Stomach smooth muscle (tissue), 2 donors: ENCODE results near the gene TNFAIP2.
"Not testable (repeated sequence)": the region's sequence is repeated elsewhere in the genome, so short reads cannot be mapped to it uniquely, and the experiment has no call there.

ENCODE experiments used
- H3K27ac ChIP-seq: one replicate; pipeline ENCODE4 v1.7.0; 2013; ENCODE audit warnings: mild to moderate bottlenecking, low read length, inconsistent platforms
- H3K27me3 ChIP-seq, 2 donors: one replicate each; pipeline ENCODE4 v1.7.0; 2013; ENCODE audit warnings: low read length in 2 of 2; ENCODE audit not compliant: insufficient read depth in 2 of 2, control insufficient read depth in 1 of 2
- H3K36me3 ChIP-seq, 2 donors: one replicate each; pipeline ENCODE4 v1.7.0; 2013; ENCODE audit warnings: low read length in 2 of 2; ENCODE audit not compliant: control insufficient read depth in 2 of 2, insufficient read depth in 2 of 2
- H3K4me1 ChIP-seq: one replicate; pipeline ENCODE4 v1.7.0; 2013; ENCODE audit warnings: low read length; ENCODE audit not compliant: control insufficient read depth, insufficient read depth
- H3K4me3 ChIP-seq, 2 donors: one replicate each; pipeline ENCODE4 v1.7.0; 2013; ENCODE audit warnings: low read length in 2 of 2
- H3K9ac ChIP-seq, 2 donors: one replicate each; pipeline ENCODE4 v1.7.0; 2013; ENCODE audit warnings: low read length in 2 of 2, mild to moderate bottlenecking in 1 of 2
- H3K9me3 ChIP-seq, 2 donors: one replicate each; pipeline ENCODE4 v1.7.0; 2013; ENCODE audit warnings: low read length in 2 of 2; ENCODE audit not compliant: control insufficient read depth in 2 of 2
- donor health status: healthy.
- donor health status: Pancreatic carcinoma.

TNFAIP2 gene

DNA sequence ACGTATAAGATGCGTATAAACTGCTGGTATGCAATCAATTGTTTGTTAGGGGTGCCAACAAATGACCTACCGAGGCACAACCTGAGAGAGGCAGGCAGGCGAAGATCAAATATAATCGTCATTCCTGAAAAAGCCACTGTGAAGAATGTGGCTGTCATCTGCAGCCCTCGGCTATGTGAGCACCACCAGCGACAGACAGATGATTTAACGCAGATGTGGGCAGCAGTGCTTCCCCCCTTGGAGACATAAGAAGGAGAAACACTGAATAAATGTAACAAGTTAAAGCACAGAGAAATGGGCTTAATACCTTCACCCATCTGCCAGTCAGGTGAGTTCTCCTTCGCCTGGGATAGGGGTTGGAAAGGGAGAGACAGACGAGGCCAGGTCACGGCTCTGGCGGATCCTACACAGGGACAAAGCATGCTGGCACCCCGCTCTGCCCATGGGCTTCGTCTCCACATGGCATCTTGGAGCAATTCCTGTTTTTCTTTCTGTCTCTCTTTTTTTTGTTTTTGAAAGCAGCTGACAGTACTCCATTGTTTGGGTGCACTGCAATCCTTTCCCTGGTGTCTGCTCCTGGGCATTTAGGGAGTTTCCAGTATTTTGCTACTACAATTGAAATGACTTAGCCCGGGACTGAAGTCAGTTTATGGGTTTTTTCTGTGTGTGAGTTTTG is 28.1 kb downstream of the TNFAIP2 start:
- Histone ChIP-seq H3K27me3 (no peaks in the 10 kb centered on the region), H3K4me1 (peaks cover 6% of the 10 kb centered on the region), H3K27ac (no peak overlapping the region), H3K4me3 (no peak overlapping the region), H3K9me3 (no peaks in the 10 kb centered on the region), H3K36me3 (no peaks in the 10 kb centered on the region), H3K9ac (no peak overlapping the region)

DNA sequence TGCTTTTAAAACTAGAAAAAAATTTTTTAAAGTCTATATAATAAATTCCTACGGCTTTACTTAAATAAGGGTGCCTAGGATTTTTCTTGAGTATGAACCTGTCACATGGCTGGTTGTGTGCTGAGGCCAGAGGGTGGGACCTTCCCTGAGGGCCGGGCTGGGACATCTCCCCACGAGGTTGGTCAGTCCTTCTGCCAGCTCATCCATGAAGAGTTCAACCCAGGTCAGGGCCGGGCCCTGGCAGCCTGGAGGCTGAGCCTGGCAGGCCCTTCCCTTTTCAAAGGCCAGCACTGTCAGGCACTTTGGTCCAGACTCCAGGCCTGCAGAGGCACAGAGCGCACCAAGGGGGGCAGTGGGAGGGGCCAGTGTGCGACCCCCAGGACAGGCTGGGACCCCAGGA is 31.7 kb downstream of the TNFAIP2 start:
- no peak overlapping the region for H3K9ac ChIP-seq
- H3K27ac ChIP-seq = no peak overlapping the region
- H3K4me1 ChIP-seq = peaks cover 6% of the 10 kb centered on the region
- no peaks in the 10 kb centered on the region for H3K27me3 ChIP-seq
- H3K4me3 ChIP-seq = no peak overlapping the region
- H3K36me3 ChIP-seq = no peaks in the 10 kb centered on the region
- H3K9me3 ChIP-seq = no peaks in the 10 kb centered on the region

DNA sequence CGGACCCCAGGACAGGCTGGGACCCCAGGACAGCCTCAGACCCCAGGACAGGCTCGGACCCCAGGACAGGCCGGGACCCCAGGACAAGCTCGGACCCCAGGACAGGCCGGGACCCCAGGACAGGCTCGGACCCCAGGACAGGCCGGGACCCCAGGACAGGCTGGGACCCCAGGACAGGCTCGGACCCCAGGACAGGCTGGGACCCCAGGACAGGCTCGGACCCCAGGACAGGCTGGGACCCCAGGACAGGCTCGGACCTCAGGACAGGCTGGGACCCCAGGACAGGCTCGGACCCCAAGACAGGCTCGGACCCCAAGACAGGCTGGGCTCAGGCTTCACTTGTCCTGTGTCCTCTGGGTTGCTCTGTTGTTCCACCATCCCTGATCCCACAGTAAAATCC is 32.2 kb downstream of the TNFAIP2 start:
- not testable (repeated sequence) for H3K4me1 ChIP-seq, H3K9ac ChIP-seq, H3K9me3 ChIP-seq, H3K27me3 ChIP-seq, H3K27ac ChIP-seq, H3K36me3 ChIP-seq, H3K4me3 ChIP-seq

DNA sequence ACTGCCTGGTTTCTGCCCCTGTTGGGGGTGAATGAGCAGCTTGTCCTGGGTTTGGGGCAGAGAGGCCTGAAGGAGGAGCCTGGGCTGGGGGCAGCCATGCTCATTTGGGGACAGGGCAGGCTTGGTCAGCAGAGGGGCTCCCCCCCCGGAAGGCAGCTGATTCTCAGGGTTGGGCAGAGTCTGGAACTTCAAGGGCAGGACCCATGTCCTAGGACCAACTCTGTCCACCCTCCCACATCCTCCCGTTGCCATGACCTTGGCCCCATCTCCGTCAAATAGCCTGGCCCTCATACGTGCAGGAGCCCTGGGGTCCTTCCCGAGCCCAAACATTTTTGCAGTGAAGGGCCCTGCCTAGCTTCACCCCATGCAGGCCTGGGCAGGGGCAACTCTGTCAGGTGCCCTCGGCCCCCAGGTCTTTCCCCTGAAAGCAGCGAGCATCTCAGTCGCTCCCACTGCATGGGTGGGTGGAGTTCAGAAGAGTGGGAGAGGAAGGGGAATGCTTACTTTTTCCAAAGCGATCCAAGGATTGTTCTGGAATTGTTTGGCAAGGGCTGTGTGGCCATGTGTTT is 32.6 kb downstream of the TNFAIP2 start:
- Histone ChIP-seq H3K4me1 (peaks cover 6% of the 10 kb centered on the region), H3K9me3 (no peaks in the 10 kb centered on the region), H3K27me3 (no peaks in the 10 kb centered on the region), H3K4me3 (no peak overlapping the region), H3K9ac (no peak overlapping the region), H3K27ac (no peak overlapping the region), H3K36me3 (no peaks in the 10 kb centered on the region)

GRCh38 chr14:103156651-103157378 is 33.6 kb downstream of the TNFAIP2 start:
- no peaks in the 10 kb centered on the region for H3K27me3 ChIP-seq
- H3K27ac ChIP-seq = no peak overlapping the region
- H3K4me3 ChIP-seq = no peak overlapping the region
- no peaks in the 10 kb centered on the region for H3K36me3 ChIP-seq
- no peak overlapping the region for H3K9ac ChIP-seq
- no peaks in the 10 kb centered on the region for H3K9me3 ChIP-seq
- H3K4me1 ChIP-seq = peaks cover 6% of the 10 kb centered on the region

- H3K36me3 ChIP-seq = no peaks in the 10 kb centered on the region
- H3K4me1 ChIP-seq = peaks cover 6% of the 10 kb centered on the region
- H3K9me3 ChIP-seq = no peaks in the 10 kb centered on the region
- H3K4me3 ChIP-seq = no peak overlapping the region
- H3K27ac ChIP-seq = no peak overlapping the region
- H3K9ac ChIP-seq = no peak overlapping the region
- H3K27me3 ChIP-seq = no peaks in the 10 kb centered on the region
These were observed 34.7 kb downstream of the TNFAIP2 start for GRCh38 chr14:103157969-103158368.

GRCh38 chr14:103158688-103159087 is 35.4 kb downstream of the TNFAIP2 start:
- H3K4me3 ChIP-seq = no peak overlapping the region
- H3K9ac ChIP-seq = no peak overlapping the region
- H3K27me3 ChIP-seq = no peaks in the 10 kb centered on the region
- no peaks in the 10 kb centered on the region for H3K9me3 ChIP-seq
- no peak overlapping the region for H3K27ac ChIP-seq
- no peaks in the 10 kb centered on the region for H3K36me3 ChIP-seq
- H3K4me1 ChIP-seq = peaks cover 6% of the 10 kb centered on the region

DNA sequence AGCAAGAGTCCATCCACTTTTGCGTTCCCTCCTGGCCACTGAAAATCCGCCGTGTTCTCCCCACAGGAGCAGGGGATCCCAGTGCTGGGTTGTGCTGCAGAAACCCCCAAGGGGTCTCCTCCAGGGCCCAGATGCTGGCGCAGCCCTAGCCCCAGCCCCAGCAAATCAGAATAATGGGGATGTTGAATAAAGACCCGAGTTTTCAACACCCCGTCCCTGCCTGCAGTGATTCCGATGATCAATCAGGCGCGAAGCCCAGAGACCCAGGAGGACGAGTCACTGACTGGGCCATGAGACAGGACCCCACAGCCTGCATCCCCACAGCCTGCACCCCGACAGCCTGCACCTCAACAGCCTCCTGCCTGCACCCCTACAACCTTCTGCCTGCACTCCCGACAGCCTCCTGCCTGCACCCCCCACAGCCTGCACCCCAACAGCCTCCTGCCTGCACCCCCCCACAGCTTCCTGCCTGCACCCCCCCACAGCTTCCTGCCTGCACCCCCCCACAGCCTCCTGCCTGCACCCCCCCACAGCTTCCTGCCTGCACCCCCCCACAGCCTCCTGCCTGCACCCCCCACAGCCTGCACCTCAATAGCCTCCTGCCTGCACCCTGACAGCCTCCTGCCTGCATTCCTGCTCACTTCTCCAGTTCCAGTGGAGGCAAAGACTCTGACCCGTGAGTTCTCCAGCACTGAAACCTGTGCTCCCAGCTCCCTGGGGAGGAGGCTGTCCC is 37.2 kb downstream of the TNFAIP2 start:
- no peaks in the 10 kb centered on the region for H3K9me3 ChIP-seq
- peaks cover 2% of the 10 kb centered on the region for H3K4me1 ChIP-seq
- no peaks in the 10 kb centered on the region for H3K36me3 ChIP-seq
- H3K9ac ChIP-seq = no peak overlapping the region
- H3K27ac ChIP-seq = no peak overlapping the region
- H3K27me3 ChIP-seq = no peaks in the 10 kb centered on the region
- H3K4me3 ChIP-seq = no peak overlapping the region

DNA sequence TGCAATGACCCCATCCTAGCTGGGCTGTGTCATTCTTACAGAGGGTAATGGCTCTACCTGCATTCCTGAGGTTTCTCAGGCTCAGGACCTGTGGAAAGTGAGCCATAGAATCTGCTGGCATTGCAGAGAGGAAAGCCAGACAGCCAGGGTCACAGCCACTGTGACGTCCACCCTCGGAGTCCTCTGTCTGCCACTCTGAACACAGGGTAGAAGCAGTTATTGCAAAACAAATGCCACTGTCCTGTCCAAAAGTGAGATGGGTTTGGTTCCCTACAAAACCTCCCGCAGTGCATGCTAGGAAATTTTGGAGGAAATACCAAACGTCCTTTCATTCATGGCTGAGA is 37.8 kb downstream of the TNFAIP2 start:
- H3K9ac ChIP-seq = no peak overlapping the region

GRCh38 chr14:103163199-103163598 is 39.9 kb downstream of the TNFAIP2 start:
- no peak overlapping the region for H3K4me3 ChIP-seq
- no peaks in the 10 kb centered on the region for H3K4me1 ChIP-seq
- no peaks in the 10 kb centered on the region for H3K36me3 ChIP-seq
- no peak overlapping the region for H3K9ac ChIP-seq
- H3K9me3 ChIP-seq = no peaks in the 10 kb centered on the region
- no peak overlapping the region for H3K27ac ChIP-seq
- H3K27me3 ChIP-seq = peaks cover 0 to 2% of the 10 kb centered on the region in 2 donors

More for the DNA sequence above, 37.8 kb downstream of the TNFAIP2 start:
- H3K4me1 ChIP-seq = no peaks in the 10 kb centered on the region
- no peaks in the 10 kb centered on the region for H3K9me3 ChIP-seq
- no peaks in the 10 kb centered on the region for H3K36me3 ChIP-seq
- H3K27ac ChIP-seq = no peak overlapping the region
- no peak overlapping the region for H3K4me3 ChIP-seq
- H3K27me3 ChIP-seq = no peaks in the 10 kb centered on the region
